ENCODE data around the gene MAP3K14.

DNA sequence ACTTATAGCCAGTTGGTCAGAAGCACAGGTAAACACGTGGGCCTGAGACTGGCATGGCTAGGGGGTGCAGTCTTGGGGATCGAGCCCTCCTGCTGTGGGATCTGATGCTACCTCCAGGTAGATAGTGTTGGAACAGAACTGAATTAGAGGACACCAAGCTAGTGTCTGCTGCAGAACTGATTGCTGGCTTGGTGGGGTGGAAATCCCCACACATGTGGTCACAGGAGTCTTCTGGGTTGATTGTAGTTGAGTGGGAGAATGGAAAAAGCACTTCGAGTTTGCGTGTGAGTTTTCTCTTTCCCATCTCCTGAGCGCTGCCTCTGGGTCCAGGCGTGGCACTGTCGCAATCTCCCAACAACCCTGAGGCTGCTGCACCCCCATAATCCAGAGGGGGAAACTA, 46.9 kb downstream of the MAP3K14 start:
- TF ChIP-seq POLR2A (IDR thresholded peaks at IDR 0.05; ENCODE audit: low read depth, low read length) = no peak
- TF ChIP-seq POLR2AphosphoS5 (IDR thresholded peaks at IDR 0.05; ENCODE audit: low read depth, low read length) = no peak
